Measurements from ENCODE around the gene STK39.

Gene STK39

DNA sequence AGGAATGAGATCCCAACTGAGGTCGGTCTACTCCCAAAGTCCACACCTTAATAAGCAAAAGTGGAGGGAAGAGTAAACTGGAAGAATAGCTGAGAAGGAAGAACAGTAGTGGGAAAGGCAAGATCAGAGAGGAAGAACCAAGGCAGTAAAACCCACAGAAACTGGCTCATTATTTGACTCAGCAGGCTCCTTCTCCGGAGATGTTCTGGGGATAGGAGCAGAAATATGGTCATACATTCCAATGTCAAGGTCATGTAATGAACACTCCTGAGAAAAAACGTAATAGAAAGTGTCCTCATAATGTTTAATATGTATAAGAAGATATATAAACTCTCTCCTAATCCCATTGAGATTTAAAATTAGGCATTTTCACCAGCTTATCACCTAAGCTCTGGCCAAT, 39.5 kb downstream of the STK39 start:
- Mint-ChIP-seq H3K9me3 (ENCODE audit: low read depth) (no peaks in the 10 kb centered on the region), H3K36me3 (peaks cover 27% of the 10 kb centered on the region), H3K4me3 (no peak overlapping the region), H3K4me1 (ENCODE audit: low read depth) (peaks cover 49% of the 10 kb centered on the region), H3K27me3 (no peaks in the 10 kb centered on the region), H3K27ac (no peak overlapping the region)

DNA sequence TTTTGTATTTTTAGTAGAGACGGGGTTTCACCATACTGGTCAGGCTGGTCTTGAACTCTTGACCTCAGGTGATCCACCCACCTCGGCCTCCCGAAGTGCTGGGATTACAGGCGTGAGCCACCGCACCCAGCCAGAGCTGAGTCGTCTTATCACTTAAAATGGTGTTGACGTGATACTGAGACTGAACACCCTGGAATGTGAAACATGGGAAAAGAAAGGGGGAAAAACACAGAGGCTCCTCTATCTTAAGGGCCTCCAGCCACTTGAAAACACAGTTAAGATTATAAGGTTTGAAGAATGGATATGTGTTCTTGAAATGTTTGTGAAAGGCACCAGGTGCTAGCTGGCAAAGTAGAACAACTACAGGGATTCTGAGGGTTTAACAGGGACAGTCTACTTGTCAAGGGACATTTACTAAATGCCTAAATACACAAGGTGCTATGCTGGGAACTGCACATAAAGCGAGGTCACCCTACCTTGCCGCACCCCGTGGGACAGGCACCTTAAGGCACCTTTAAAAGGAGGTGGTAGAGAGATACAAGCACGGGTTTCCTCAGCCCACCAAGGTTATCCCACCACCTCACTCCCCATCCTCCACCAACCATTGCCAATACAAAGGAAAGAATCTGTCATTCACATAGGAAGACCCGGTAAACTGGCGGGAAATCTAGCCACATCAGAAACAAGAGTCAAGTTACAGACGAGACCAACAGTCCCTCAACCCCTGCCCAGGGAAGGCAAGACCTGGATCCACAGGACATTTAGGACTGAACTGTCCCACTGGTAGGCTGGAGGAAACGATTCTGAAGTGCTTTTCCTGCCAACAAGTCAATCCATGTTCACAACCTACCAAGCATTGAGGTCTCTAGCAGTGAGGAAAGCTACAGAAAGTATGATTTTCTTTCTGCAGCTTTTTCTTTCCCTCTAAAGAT, 43.4 kb downstream of the STK39 start:
- no peaks in the 10 kb centered on the region for H3K27me3 Mint-ChIP-seq
- H3K9me3 Mint-ChIP-seq (ENCODE audit: low read depth): no peaks in the 10 kb centered on the region
- peaks cover 42% of the 10 kb centered on the region for H3K4me1 Mint-ChIP-seq (ENCODE audit: low read depth)
- H3K27ac Mint-ChIP-seq: no peak overlapping the region
- no peak overlapping the region for H3K4me3 Mint-ChIP-seq
- H3K36me3 Mint-ChIP-seq: peaks cover 17% of the 10 kb centered on the region

DNA sequence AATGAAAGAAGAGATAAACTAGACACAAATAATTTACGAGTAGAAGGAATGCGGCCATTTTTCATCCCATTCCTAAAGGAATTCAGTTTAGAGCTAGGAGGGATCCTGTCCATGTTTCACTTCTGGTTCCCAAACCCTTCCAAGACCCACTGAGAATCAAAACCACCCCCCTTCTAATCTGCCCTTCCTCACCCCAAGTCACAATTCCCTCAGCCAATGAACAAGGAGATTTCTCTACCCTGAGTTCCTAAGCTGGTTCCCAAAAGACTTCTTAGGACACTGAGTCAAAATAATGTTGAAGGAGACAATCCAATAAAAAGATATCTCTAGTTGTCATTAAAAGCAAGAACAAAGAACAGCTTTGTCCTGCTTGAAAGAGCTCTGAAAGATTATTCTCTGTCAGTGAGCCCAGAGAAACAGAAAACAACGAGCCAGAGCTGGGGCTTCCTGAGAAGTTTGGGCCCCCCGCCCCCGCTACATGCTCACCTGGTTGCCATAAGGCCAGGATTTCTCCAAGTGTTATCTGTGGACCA, 45.7 kb downstream of the STK39 start:
- Mint-ChIP-seq H3K27me3 (no peaks in the 10 kb centered on the region), H3K9me3 (ENCODE audit: low read depth) (no peaks in the 10 kb centered on the region), H3K36me3 (peaks cover 8% of the 10 kb centered on the region), H3K4me1 (ENCODE audit: low read depth) (peaks cover 44% of the 10 kb centered on the region), H3K4me3 (no peak overlapping the region), H3K27ac (no peak overlapping the region)

- Mint-ChIP-seq H3K4me1 (ENCODE audit: low read depth) (peaks cover 48% of the 10 kb centered on the region), H3K4me3 (no peak overlapping the region), H3K27ac (no peak overlapping the region), H3K36me3 (peaks cover 9% of the 10 kb centered on the region), H3K27me3 (no peaks in the 10 kb centered on the region), H3K9me3 (ENCODE audit: low read depth) (no peaks in the 10 kb centered on the region)
Measured at GRCh38 chr2:168200930-168201583, 46.3 kb downstream of the STK39 start.

GRCh38 chr2:168198476-168199207, 48.8 kb downstream of the STK39 start:
- no peaks in the 10 kb centered on the region for H3K9me3 Mint-ChIP-seq (ENCODE audit: low read depth)
- no peak overlapping the region for H3K27ac Mint-ChIP-seq
- H3K4me1 Mint-ChIP-seq (ENCODE audit: low read depth): peaks cover 65% of the 10 kb centered on the region
- H3K4me3 Mint-ChIP-seq: no peak overlapping the region
- no peaks in the 10 kb centered on the region for H3K27me3 Mint-ChIP-seq
- peaks cover 9% of the 10 kb centered on the region for H3K36me3 Mint-ChIP-seq

- Mint-ChIP-seq H3K36me3 (peaks cover 5% of the 10 kb centered on the region), H3K4me1 (ENCODE audit: low read depth) (peaks cover 71% of the 10 kb centered on the region), H3K9me3 (ENCODE audit: low read depth) (no peaks in the 10 kb centered on the region), H3K27ac (peak overlapping the region; percentile 34), H3K4me3 (no peak overlapping the region), H3K27me3 (no peaks in the 10 kb centered on the region)
Measured at GRCh38 chr2:168196764-168197180, 50.6 kb downstream of the STK39 start.

GRCh38 chr2:168194784-168195522, 52.4 kb downstream of the STK39 start:
- peaks cover 5% of the 10 kb centered on the region for H3K36me3 Mint-ChIP-seq
- H3K27ac Mint-ChIP-seq: peak overlapping the region; percentile 95
- H3K4me1 Mint-ChIP-seq (ENCODE audit: low read depth): peaks cover 69% of the 10 kb centered on the region
- no peaks in the 10 kb centered on the region for H3K27me3 Mint-ChIP-seq
- peak overlapping the region; percentile 79 for H3K4me3 Mint-ChIP-seq
- no peaks in the 10 kb centered on the region for H3K9me3 Mint-ChIP-seq (ENCODE audit: low read depth)

- H3K27me3 Mint-ChIP-seq: no peaks in the 10 kb centered on the region
- peaks cover 62% of the 10 kb centered on the region for H3K4me1 Mint-ChIP-seq (ENCODE audit: low read depth)
- peak overlapping the region; percentile 80 for H3K4me3 Mint-ChIP-seq
- H3K27ac Mint-ChIP-seq: peak overlapping the region; percentile 88
- no peaks in the 10 kb centered on the region for H3K9me3 Mint-ChIP-seq (ENCODE audit: low read depth)
- H3K36me3 Mint-ChIP-seq: peaks cover 8% of the 10 kb centered on the region
Measured at GRCh38 chr2:168192839-168193616, 54.4 kb downstream of the STK39 start.

DNA sequence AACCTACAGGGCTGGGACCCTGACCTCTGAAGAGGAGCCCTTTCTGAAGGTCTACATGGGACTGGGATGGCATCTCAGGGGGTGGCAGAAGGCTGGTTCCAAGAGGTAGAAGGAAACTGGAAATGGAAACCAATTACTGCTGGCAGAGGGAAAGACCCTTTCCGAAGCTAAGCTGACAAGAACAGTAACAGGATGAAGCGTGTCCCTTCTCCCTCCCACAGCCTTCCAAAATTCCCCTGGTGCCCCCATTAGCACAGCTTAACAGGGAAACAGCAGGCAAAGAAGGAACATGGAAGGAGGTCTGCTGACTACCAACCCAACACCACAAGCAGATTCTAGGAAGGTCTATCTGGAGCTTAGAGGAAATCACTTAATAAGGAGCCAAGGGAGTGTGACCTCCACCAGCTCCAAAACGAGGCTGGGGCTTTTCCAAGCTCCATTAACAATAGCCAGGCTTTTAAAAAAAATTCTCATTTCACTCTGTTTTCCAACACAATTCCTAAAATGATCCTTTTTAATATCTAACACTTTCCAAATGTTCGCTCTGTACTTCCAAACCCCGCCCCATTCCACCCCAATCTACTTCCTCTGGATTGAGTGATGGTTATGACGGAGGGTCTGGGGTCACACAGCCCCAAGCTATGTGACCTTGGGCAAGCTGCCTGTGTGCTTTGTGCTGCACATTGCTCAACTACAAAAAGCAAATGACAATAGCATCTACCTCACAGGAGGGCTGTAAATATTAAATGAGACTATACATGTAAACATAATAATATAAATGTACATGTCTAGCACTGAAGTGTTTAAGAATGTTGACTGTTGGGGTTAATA, 55.2 kb downstream of the STK39 start:
- H3K9me3 Mint-ChIP-seq (ENCODE audit: low read depth): no peaks in the 10 kb centered on the region
- H3K27ac Mint-ChIP-seq: peak overlapping the region; percentile 88
- peak overlapping the region; percentile 80 for H3K4me3 Mint-ChIP-seq
- H3K36me3 Mint-ChIP-seq: peaks cover 8% of the 10 kb centered on the region
- H3K4me1 Mint-ChIP-seq (ENCODE audit: low read depth): peaks cover 58% of the 10 kb centered on the region
- no peaks in the 10 kb centered on the region for H3K27me3 Mint-ChIP-seq

DNA sequence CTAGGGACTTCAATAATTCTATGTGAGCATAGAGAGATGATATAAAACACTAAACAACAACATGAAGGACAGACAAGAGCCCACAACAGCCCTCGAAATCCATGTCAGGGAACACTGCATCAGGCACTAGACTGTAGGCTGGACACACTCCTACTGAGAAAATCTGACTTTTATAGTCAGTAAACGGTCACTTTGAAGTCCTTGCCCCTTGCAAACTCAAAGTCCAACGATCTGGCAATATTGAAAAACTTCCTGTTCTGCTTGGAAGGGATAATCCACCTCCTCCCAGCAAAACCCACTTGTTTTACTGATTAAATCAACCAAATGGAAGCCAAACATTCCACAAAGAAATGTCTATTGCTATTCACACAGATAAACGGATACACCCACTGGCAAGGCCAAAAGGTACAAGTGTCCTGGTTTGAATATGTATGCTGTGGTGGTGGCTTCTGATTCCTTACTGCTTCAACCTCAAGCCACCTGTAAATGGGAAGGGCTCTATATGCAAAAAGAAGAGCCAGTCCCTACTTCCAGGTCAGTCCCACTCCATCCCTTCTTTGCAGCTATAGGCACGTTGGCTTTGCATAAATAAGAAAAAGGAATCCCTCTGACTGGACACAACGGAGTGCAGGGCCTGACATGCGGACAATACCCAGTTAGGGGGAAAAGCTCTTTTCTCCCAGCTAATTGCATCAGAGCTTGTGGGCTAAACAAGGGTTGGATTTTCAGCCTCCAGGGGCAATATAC, 56.6 kb downstream of the STK39 start:
- Mint-ChIP-seq H3K27ac (no peak overlapping the region), H3K4me3 (no peak overlapping the region), H3K36me3 (peaks cover 3% of the 10 kb centered on the region), H3K9me3 (ENCODE audit: low read depth) (no peaks in the 10 kb centered on the region), H3K4me1 (ENCODE audit: low read depth) (peaks cover 56% of the 10 kb centered on the region), H3K27me3 (no peaks in the 10 kb centered on the region)

GRCh38 chr2:168189835-168190569, 57.4 kb downstream of the STK39 start:
- Mint-ChIP-seq H3K27me3 (no peaks in the 10 kb centered on the region), H3K27ac (no peak overlapping the region), H3K9me3 (ENCODE audit: low read depth) (no peaks in the 10 kb centered on the region), H3K4me1 (ENCODE audit: low read depth) (peaks cover 57% of the 10 kb centered on the region), H3K36me3 (peaks cover 3% of the 10 kb centered on the region), H3K4me3 (no peak overlapping the region)

- Mint-ChIP-seq H3K27ac (no peak overlapping the region), H3K4me1 (ENCODE audit: low read depth) (peaks cover 47% of the 10 kb centered on the region), H3K9me3 (ENCODE audit: low read depth) (no peaks in the 10 kb centered on the region), H3K27me3 (no peaks in the 10 kb centered on the region), H3K36me3 (peaks cover 3% of the 10 kb centered on the region), H3K4me3 (no peak overlapping the region)
Measured at GRCh38 chr2:168188002-168188401, 59.4 kb downstream of the STK39 start.
